DND-41 (cell line): ENCODE measurements around the gene A2M.

ENCODE experiments used
- CTCF ChIP-seq: IDR thresholded peaks from 2 replicates; pipeline ENCODE4 v1.5.1; 2012; ENCODE audit warnings: borderline replicate concordance, low read length, moderate library complexity, mild to moderate bottlenecking; ENCODE audit not compliant: poor library complexity, severe bottlenecking; ENCODE audit errors: extremely low read depth
- EZH2 ChIP-seq: IDR thresholded peaks from 3 replicates; pipeline ENCODE4 v1.6.1; 2012; ENCODE audit warnings: borderline replicate concordance, low read depth, mild to moderate bottlenecking, moderate library complexity, low read length, inconsistent platforms; ENCODE audit not compliant: severe bottlenecking

- TF ChIP-seq CTCF: no peak
- TF ChIP-seq EZH2: no peak
Observed at GRCh38 chr12:9118158-9118557, 2.4 kb upstream of the A2M start.
